Fibroblast of skin of left biceps (primary cell): ENCODE results near the gene RCOR3.
"Not testable (repeated sequence)": the region's sequence is repeated elsewhere in the genome, so short reads cannot be mapped to it uniquely, and the experiment has no call there.

ENCODE experiments used
- DNase-seq, 2 experiments: peaks; one replicate each; pipeline ENCODE4 v3.0.0-alpha.2; 2013; ENCODE audit warnings: low read depth in 2 of 2

Gene RCOR3

GRCh38 chr1:211340622-211341507, 81.7 kb downstream of the RCOR3 start:
- no peak for DNase-seq

GRCh38 chr1:211341999-211342398, 82.8 kb downstream of the RCOR3 start:
- no peak for DNase-seq

GRCh38 chr1:211343607-211344006, 84.4 kb downstream of the RCOR3 start:
- DNase-seq, result no peak

GRCh38 chr1:211344152-211344618, 85.0 kb downstream of the RCOR3 start:
- DNase-seq, result no peak

- no peak for DNase-seq
Measured at GRCh38 chr1:211345719-211346118, 86.6 kb downstream of the RCOR3 start.

- no peak for DNase-seq
Measured at GRCh38 chr1:211347077-211347844, 88.1 kb downstream of the RCOR3 start.

GRCh38 chr1:211348547-211348946, 89.4 kb downstream of the RCOR3 start:
- DNase-seq, result no peak

GRCh38 chr1:211349741-211350140, 90.6 kb downstream of the RCOR3 start:
- DNase-seq, result no peak

GRCh38 chr1:211352055-211352454, 92.9 kb downstream of the RCOR3 start:
- DNase-seq, result not testable (repeated sequence)

GRCh38 chr1:211352465-211352864, 93.3 kb downstream of the RCOR3 start:
- DNase-seq, result no peak

GRCh38 chr1:211352985-211353515, 93.9 kb downstream of the RCOR3 start:
- no peak for DNase-seq

- DNase-seq, result no peak
Measured at GRCh38 chr1:211353562-211354212, 94.5 kb downstream of the RCOR3 start.

GRCh38 chr1:211355873-211356272, 96.7 kb downstream of the RCOR3 start:
- no peak for DNase-seq

GRCh38 chr1:211356723-211357407, 97.7 kb downstream of the RCOR3 start:
- peak; percentile 33 to 36 for DNase-seq

- DNase-seq, result no peak
Measured at GRCh38 chr1:211358685-211359084, 99.5 kb downstream of the RCOR3 start.

GRCh38 chr1:211359876-211360275, 100.7 kb downstream of the RCOR3 start:
- DNase-seq, result no peak

GRCh38 chr1:211361202-211361601, 102.0 kb downstream of the RCOR3 start:
- DNase-seq, result no peak
